Neural progenitor cell (in vitro differentiated cells): ENCODE data around the gene RPTOR.

Experiments used
- CTCF ChIP-seq: fragments of 200-600 bp; sonication (generic); IDR thresholded peaks from 2 replicates; pipeline ENCODE4 v1.5.1; 2017; ENCODE audit warnings: antibody characterized with exemption, mild to moderate bottlenecking
- EZH2 ChIP-seq: fragments of 200-600 bp; sonication (generic); IDR thresholded peaks from 2 replicates; pipeline ENCODE4 v1.6.1; 2017; ENCODE audit warnings: antibody characterized with exemption, mild to moderate bottlenecking, moderate library complexity
- EZH2phosphoT487 ChIP-seq: fragments of 200-600 bp; sonication (generic); IDR thresholded peaks from 2 replicates; pipeline ENCODE4 v1.6.1; 2017; ENCODE audit warnings: antibody characterized with exemption

GRCh38 chr17:80931421-80932265 is 387.0 kb downstream of the RPTOR start:
- TF ChIP-seq CTCF (no peak), EZH2 (no peak), EZH2phosphoT487 (no peak)
